Right renal pelvis (tissue), 4 donors: ENCODE data around the gene SEC14L3. TPM values are rescaled to one million over a fixed set of nuclear protein-coding genes. Genes with fewer than 3 reads are reported as not detected.
A peak's percentile ranks its signal among the peaks of the same experiment; 100 is the strongest.
"Not testable (repeated sequence)": the region's sequence is repeated elsewhere in the genome, so short reads cannot be mapped to it uniquely, and the experiment has no call there.

Experiments used
- DNase-seq, 4 donors: peaks; one replicate each; pipeline ENCODE4 v3.0.0-alpha.2; 2013; ENCODE audit warnings: low read depth in 4 of 4, low spot score in 3 of 4, missing footprints in 1 of 4
- polyA plus RNA-seq, 4 donors: library from polyadenylated mRNA; unstranded; fragments of 120-200 nt; gene quantifications; one replicate each; pipeline ENCODE4 v1.2.1, GENCODE V29; 2013; ENCODE audit not compliant: insufficient read length in 4 of 4

The SEC14L3 gene
- polyA plus RNA-seq, 4 donors: 0.05 TPM; not detected in 3

- DNase-seq: no peak
Measured at GRCh38 chr22:30486661-30487115, 14.9 kb upstream of the SEC14L3 start.

GRCh38 chr22:30486118-30486517 lies 14.3 kb upstream of the SEC14L3 start:
- no peak for DNase-seq

GRCh38 chr22:30485362-30485988 lies 13.7 kb upstream of the SEC14L3 start:
- peak in 1 of 4 donors; percentile 25 for DNase-seq

GRCh38 chr22:30483169-30483568 lies 11.4 kb upstream of the SEC14L3 start:
- no peak for DNase-seq

- DNase-seq: no peak
Measured at GRCh38 chr22:30481711-30482110, 9.9 kb upstream of the SEC14L3 start.

DNA sequence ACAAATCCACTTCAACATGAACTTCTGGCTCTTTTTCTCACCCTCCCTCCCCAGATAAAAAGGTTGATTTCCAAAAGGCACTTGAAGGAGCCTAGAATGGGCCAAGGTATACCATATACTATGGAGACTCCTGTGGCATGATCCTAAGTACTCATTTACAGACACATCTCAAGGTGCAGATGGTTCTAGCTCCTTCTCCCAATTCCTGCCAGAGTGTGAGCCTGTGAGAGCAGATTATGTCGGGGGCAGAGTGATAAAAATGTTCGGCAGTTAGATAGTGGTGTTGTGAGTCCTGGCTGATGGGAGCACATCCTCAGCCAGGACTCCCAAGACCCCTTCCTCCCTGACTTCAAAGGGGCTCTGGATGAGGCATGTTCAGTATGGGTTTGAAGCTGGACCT lies 8.2 kb upstream of the SEC14L3 start:
- DNase-seq: no peak

DNA sequence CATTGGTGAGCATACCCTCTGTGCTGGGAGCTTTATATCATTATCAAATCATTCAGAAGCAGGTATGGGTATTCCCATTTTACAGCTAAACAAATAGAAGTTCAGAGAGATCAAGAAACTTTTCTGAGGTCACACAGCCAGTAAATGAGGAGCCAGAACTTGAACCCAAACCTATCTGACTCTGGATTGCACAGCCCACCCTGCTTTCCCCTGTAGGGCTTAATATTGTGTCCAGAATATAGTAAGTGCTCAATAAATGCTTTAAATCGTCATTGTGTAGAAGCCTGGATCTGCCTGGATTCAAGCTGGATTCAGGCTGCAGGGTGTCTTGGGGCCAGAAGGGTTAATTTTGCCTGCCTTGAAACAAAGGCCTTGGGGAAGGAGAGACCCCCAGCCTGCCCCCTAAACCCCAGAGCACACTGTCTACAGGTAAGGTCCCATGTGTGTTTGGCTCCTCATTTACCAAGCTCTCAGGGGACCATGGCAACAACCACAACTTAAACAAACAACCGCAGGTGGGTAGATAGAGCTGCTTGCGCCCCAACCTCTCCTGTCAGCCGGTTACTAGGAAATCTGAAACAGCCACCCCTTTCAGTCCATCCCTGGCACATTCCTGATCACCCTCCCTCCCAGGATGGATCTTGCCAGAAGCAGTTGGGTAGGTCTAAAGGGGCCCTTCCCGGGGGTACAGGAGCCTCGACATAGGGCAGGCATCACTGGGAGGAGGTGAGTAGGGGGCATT lies 3.0 kb upstream of the SEC14L3 start:
- DNase-seq: no peak

DNA sequence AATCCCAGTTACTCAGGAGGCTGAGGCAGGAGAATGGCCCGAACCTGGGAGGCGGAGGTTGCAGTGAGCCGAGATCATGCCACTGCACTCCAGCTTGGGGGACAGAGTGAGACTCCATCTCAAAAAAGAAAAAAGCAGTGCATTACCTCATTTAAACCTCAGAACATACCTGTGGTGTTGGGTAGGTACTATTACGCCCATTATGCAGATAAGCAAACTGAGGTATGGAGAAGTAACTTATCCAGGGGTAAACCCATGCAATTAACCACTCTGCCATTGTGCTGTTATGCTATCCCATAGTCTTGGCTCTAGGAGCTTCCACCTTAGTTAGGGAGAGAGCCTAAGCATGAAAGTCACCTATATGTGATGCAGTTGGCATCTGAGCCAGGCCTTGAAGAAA lies 2.3 kb upstream of the SEC14L3 start:
- no peak for DNase-seq

- no peak for DNase-seq
Measured at GRCh38 chr22:30472994-30473720, 1.3 kb upstream of the SEC14L3 start.

DNA sequence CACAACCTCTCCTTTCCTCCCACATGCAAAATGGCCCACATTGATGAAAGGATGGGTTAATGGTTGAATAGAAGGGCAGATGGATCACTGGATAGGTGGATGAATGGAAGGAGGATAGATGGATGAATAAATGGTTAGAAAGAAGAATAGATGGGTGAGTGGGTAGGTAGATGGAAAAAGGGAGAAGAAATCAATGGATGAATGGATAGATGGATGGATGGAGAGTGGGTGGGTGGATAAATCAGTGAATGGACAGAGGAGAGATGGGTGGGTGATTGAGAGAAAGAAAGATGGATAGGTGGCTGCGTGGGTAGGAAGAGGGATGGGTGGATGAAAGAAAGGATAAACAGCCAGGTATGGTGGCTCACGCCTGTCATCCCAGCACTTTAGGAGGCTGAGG lies 1.2 kb downstream of the SEC14L3 start:
- DNase-seq: no peak

DNA sequence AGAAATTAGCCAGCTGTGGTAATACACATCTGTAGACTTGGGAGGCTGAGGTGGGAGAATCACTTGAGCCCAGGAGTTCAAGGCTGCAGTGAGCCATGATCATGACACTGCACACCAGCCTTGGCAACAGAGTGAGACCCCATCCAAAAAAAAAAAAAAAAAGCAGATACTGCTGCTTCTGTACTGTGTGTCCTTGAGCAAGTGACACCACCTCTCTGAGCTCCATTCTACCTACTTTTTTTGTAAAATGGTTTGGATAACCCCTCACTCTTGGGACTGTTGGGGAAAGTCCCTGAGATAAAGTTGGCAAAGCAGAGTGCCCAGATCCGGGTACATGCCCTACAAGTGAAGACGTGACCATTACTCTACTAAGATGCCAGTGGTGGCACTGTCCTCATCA lies 2.7 kb downstream of the SEC14L3 start:
- no peak for DNase-seq

GRCh38 chr22:30460555-30460954 lies 11.3 kb downstream of the SEC14L3 start:
- DNase-seq: not testable (repeated sequence)

DNA sequence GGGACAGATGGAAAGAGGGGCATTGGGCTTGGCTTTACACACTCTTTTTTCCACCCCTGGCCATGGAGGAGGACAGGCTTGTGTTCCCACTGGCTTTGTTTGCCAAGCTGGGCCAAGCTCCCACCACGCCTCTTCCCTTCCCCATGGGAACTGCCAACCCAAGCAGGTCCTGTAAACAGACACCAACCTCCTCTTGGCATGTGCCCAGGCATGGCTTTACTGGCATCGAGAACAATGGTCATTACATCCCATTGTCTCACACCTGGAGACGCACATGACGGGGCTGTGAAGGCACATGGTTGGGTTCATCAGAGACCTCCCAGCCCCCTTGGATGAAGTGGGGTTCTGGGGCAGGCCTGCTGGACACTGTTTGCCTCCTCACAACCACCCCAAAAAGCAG lies 11.7 kb downstream of the SEC14L3 start:
- no peak for DNase-seq

DNA sequence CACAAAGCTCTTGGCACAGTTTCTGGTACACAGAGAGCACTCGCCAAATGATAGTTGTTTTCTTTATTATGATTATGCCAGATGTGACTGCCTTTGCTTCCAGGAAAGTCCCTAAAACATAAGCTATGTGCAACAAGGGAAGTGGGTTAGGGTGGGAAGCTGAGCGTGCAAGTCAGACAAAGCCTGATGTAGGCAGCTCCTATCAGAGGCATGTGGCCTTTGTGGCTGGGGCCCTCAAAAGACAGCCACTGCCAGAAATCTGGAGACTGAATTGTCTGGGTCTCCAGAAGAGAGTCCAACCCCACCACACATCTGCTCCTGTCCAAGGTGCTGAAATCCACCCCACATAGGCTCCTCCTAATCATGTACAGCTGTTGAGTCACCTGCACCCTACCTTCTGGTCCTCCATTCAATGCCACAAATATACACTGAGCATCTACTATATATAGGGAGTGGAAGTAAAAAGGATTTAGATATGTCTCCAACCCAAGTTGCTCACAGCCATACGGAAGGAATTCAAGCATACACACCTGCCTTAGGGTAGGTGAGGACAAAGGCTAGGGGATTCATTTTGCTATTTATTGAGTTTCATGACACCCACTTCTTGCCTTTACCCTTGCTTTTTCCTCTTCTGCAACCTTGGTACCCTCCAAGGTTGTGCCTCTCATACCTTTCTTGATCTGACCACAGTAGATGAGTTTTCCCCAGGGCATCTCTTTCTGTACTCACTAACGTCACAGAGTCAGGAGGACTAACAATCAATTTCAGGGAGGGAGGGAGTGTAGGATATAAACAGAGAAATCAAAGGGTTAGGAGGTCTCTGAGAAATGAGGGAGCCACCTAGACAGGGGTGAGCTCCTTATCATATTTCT lies 12.4 kb downstream of the SEC14L3 start:
- DNase-seq: peak in 2 of 4 donors; percentile 17 to 28

DNA sequence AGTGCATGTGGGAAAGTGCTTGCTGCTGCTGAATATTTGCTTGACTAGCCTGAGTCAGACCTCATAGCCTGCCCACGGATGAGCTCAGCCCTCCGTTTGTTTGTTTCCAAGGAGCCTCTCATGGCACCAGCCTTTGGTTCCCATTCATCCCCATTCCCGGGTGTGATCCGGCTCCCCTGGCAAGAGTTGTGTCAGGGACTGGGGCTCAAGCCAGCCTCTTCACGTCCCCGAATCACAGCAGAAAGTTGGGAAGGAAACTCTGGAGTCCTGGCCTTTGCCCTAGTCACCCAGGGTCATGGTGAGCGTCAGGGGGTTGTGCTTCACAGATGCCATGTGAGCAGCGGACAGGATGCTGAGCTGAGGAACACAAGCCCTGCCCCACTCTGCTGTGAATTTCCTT lies 13.8 kb downstream of the SEC14L3 start:
- DNase-seq: no peak

- no peak for DNase-seq
Measured at GRCh38 chr22:30455075-30455840, 16.6 kb downstream of the SEC14L3 start.

DNA sequence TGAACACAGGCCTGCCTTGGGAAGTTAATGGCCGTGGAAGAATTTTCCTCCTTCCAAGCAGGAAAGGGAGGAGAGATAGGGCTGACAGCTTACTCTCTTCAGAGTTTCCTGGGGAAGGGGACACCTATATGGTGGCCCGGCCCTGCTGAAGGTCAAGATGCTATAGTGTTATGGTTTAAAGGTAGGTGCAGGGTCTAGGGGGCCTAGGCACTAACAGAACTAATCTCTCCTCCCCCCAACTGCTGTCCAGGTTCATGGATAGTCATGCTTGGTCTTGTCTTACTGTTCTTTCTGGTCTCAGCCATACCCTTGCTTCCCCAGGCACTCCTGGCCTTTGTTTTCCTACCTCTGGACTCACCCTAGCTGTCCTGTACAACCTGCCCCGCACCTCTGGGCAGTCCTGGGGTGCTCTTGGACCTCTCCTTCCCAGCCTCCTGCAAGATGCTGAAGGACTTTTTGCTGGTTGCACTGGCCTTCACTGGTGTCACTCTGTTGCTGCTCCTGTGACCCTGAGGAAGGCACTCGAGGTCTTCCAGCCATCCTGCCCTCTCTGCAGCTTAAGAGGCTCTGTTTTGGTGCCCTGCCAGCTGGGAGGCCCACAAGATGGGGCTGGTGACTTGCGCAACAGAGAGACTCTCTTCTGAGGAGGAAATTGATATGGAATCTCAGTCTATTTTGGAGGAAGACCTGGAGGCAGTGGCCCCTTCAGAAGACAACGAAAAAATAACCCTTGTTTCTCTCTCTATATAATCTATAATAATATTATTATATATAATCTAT lies 17.9 kb downstream of the SEC14L3 start:
- DNase-seq: no peak

GRCh38 chr22:30452861-30453260 lies 19.0 kb downstream of the SEC14L3 start:
- no peak for DNase-seq

GRCh38 chr22:30451488-30451887 lies 20.3 kb downstream of the SEC14L3 start:
- DNase-seq: not testable (repeated sequence)
